Measurements from ENCODE around the gene COP1.

DNA sequence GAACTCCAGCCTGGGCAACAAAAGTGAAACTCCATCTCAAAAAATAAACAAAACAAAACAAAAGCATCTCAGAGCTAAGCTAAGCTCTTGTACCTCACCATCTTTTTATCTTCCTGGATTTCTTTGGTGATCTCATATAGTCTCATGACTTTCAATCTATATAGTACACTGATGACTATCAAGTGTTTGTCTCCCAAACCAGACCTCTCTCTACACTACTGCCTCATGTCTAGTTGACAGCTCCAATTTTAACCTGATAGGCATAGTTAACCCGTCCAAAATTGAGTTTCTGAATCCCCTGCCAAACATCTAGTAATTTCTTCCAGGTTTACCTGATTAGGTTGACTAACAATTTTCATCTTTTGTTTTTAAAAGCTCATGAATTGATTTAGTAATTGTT lies 151.7 kb downstream of the COP1 start:
- TF ChIP-seq, protein P1, sequence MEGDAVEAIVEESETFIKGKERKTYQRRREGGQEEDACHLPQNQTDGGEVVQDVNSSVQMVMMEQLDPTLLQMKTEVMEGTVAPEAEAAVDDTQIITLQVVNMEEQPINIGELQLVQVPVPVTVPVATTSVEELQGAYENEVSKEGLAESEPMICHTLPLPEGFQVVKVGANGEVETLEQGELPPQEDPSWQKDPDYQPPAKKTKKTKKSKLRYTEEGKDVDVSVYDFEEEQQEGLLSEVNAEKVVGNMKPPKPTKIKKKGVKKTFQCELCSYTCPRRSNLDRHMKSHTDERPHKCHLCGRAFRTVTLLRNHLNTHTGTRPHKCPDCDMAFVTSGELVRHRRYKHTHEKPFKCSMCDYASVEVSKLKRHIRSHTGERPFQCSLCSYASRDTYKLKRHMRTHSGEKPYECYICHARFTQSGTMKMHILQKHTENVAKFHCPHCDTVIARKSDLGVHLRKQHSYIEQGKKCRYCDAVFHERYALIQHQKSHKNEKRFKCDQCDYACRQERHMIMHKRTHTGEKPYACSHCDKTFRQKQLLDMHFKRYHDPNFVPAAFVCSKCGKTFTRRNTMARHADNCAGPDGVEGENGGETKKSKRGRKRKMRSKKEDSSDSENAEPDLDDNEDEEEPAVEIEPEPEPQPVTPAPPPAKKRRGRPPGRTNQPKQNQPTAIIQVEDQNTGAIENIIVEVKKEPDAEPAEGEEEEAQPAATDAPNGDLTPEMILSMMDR (IDR thresholded peaks at IDR 0.05; ENCODE audit: low read depth, low read length) = no peak
- TF ChIP-seq POLR2A (IDR thresholded peaks at IDR 0.05; ENCODE audit: extremely low read depth, insufficient read length) = no peak

Measured in NB4 (cell line).